ENCODE measurements around the gene FANCD2. TPM values are rescaled to one million over a fixed set of nuclear protein-coding genes. Genes with fewer than 3 reads are reported as not detected.

Gene FANCD2
- 65.4 and 67.9 TPM in 2 replicates for total RNA-seq
- long read RNA-seq, partial matches to known transcripts: 201 of 273 reads
- long read RNA-seq, other reads (novel, unspliced or antisense): 72 of 273 reads

- TF ChIP-seq, protein P1, sequence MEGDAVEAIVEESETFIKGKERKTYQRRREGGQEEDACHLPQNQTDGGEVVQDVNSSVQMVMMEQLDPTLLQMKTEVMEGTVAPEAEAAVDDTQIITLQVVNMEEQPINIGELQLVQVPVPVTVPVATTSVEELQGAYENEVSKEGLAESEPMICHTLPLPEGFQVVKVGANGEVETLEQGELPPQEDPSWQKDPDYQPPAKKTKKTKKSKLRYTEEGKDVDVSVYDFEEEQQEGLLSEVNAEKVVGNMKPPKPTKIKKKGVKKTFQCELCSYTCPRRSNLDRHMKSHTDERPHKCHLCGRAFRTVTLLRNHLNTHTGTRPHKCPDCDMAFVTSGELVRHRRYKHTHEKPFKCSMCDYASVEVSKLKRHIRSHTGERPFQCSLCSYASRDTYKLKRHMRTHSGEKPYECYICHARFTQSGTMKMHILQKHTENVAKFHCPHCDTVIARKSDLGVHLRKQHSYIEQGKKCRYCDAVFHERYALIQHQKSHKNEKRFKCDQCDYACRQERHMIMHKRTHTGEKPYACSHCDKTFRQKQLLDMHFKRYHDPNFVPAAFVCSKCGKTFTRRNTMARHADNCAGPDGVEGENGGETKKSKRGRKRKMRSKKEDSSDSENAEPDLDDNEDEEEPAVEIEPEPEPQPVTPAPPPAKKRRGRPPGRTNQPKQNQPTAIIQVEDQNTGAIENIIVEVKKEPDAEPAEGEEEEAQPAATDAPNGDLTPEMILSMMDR (conservative IDR thresholded peaks at IDR 0.05): peak; percentile 22
Measured at GRCh38 chr3:10026084-10026890, at the start of gene FANCD2. FANCD2 (plus strand) TSS chr3:10026437; CDS start chr3:10028658, 2,221 bp downstream.

DNA sequence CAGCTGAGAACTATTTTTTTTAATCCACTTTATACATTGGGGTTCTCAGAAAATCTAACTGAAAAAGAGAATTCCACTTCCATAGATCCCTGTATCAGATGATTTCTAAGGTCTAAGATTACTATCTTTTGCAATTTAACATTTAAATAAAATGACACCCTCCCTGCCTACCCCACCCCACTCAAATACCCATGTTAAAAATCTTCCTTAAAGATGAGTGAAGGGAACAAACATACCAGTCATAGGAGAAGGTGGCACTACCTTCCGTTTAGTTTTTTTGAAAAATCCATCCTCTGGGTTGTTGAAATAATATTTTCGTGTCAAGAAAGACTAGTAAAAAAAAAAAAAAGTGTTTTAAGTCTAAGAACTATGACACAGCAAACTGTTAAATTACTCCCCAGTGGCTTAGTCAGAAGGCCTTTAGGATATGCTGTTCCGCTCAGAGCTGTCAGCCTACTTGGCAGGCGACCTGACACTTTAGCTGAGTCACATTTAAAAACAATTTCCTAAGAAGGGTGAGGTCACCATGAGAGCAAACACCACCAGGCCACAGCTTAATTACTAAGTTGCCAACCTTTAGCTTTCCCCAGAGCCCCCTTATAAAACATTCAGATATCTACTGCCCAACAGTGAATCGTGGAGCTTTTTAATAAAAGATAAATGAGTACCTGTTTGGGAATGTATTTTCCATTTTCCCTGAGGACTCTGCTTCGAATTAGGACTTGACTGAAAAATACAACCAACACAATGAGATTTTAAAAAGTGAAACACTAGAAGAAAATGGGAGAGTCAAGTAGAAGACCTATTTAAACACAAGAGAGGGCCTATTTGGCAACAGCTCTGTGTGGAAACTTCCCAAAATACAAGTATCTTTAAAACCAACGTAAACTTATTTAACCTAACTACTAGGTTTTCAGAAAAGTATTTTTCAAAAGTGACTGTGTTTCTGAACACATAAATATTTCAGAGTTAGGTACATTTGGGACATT is 49.2 kb upstream of the FANCD2 start:
- Mint-ChIP-seq H3K9me3 (no peaks in the 10 kb centered on the region), H3K27ac (ENCODE audit: unreplicated experiment) (peak overlapping the region; percentile 35)
- DNase-seq (ENCODE audit: low read depth, low spot score): no peak

More at GRCh38 chr3:10026084-10026890, at the start of gene FANCD2:
- H3K9me3 Mint-ChIP-seq: no peaks in the 10 kb centered on the region
- peak within 1 kb of the TSS; percentile 95 for H3K4me3 Mint-ChIP-seq
- H3K4me1 Mint-ChIP-seq: peaks cover 24% of the 10 kb centered on the region
- H3K36me3 Mint-ChIP-seq (ENCODE audit: low read depth): peaks cover 3% of the 10 kb centered on the region
- peak; percentile 87 for DNase-seq (ENCODE audit: low read depth, low spot score)
- H3K27ac Mint-ChIP-seq (ENCODE audit: unreplicated experiment): peak within 1 kb of the TSS; percentile 96
- no peaks in the 10 kb centered on the region for H3K27me3 Mint-ChIP-seq (ENCODE audit: low read depth)

GRCh38 chr3:9978710-9979305 is 47.4 kb upstream of the FANCD2 start:
- peaks cover 8% of the 10 kb centered on the region for H3K36me3 Mint-ChIP-seq (ENCODE audit: low read depth)
- TF ChIP-seq, protein P1 (conservative IDR thresholded peaks at IDR 0.05): no peak
- H3K4me1 Mint-ChIP-seq: no peaks in the 10 kb centered on the region
- no peak for DNase-seq (ENCODE audit: low read depth, low spot score)
- no peaks in the 10 kb centered on the region for H3K9me3 Mint-ChIP-seq
- no peak overlapping the region for H3K4me3 Mint-ChIP-seq
- H3K27ac Mint-ChIP-seq (ENCODE audit: unreplicated experiment): peak overlapping the region; percentile 86
- H3K27me3 Mint-ChIP-seq (ENCODE audit: low read depth): no peaks in the 10 kb centered on the region

More for the DNA sequence above, 49.2 kb upstream of the FANCD2 start:
- no peaks in the 10 kb centered on the region for H3K4me1 Mint-ChIP-seq
- TF ChIP-seq, protein P1 (conservative IDR thresholded peaks at IDR 0.05): no peak
- peaks cover 8% of the 10 kb centered on the region for H3K36me3 Mint-ChIP-seq (ENCODE audit: low read depth)
- H3K27me3 Mint-ChIP-seq (ENCODE audit: low read depth): no peaks in the 10 kb centered on the region
- H3K4me3 Mint-ChIP-seq: no peak overlapping the region

- TF ChIP-seq, protein P1 (conservative IDR thresholded peaks at IDR 0.05): no peak
- no peak overlapping the region for H3K27ac Mint-ChIP-seq (ENCODE audit: unreplicated experiment)
- DNase-seq (ENCODE audit: low read depth, low spot score): no peak
- H3K36me3 Mint-ChIP-seq (ENCODE audit: low read depth): peaks cover 5% of the 10 kb centered on the region
- no peaks in the 10 kb centered on the region for H3K9me3 Mint-ChIP-seq
- no peak overlapping the region for H3K4me3 Mint-ChIP-seq
- no peaks in the 10 kb centered on the region for H3K27me3 Mint-ChIP-seq (ENCODE audit: low read depth)
- no peaks in the 10 kb centered on the region for H3K4me1 Mint-ChIP-seq
Measured at GRCh38 chr3:9980251-9980650, 46.0 kb upstream of the FANCD2 start.

DNA sequence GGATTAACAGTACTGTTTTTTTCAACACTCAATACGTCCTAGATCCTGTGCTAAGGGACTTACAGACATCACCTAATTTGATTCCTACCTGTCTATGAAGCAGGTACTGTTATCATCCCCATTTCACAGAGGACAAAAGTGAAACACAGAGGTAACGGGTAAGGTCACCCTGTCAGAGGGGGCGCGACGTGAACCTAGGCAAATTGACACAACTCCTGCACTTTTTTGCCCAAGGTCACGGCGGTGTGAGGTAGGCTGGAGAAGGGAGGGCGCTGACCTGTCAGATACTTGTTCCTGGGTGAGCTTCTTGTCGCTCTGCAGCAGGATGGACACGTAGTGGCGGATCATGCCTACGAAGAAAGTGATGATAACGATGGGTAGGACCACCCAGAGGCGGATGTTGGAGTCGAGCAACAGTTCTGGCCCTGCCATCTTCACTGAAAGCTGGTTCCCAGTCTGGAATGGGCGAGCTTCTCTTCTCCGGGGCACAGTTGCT is 40.0 kb upstream of the FANCD2 start:
- Mint-ChIP-seq H3K4me3 (peak overlapping the region; percentile 98), H3K36me3 (ENCODE audit: low read depth) (no peaks in the 10 kb centered on the region), H3K9me3 (no peaks in the 10 kb centered on the region), H3K27me3 (ENCODE audit: low read depth) (no peaks in the 10 kb centered on the region), H3K4me1 (peaks cover 25% of the 10 kb centered on the region), H3K27ac (ENCODE audit: unreplicated experiment) (peak overlapping the region; percentile 98)
- TF ChIP-seq, protein P1 (conservative IDR thresholded peaks at IDR 0.05): no peak
- DNase-seq (ENCODE audit: low read depth, low spot score): no peak

Data from neural crest cell (in vitro differentiated cells).